B cell (primary cell): ENCODE data around the gene STK4. TPM values are rescaled to one million over a fixed set of nuclear protein-coding genes. Genes with fewer than 3 reads are reported as not detected.
A peak's percentile ranks its signal among the peaks of the same experiment; 100 is the strongest.

Source experiments
- ATAC-seq: fragments of 200-7000 bp; cut with Tn5 transposase; one replicate; pipeline ENCODE4 v1.10.0; 2021; ENCODE audit warnings: low read depth, mild to moderate bottlenecking, moderate number of reproducible peaks, moderate library complexity
- CTCF ChIA-PET: fragments of 350-600 bp; sonication (Branson Sonifier 250); formaldehyde crosslinking; loops from one replicate; lab custom pipeline; 2021; ENCODE audit warnings: antibody characterized with exemption, inconsistent platforms; lab: Charles Lee
- POLR2A ChIA-PET: fragments of 350-600 bp; sonication (Branson Sonifier 250); formaldehyde crosslinking; loops from one replicate; lab custom pipeline; 2021; ENCODE audit warnings: antibody characterized with exemption; lab: Charles Lee
- DNase-seq: peaks from one replicate; pipeline ENCODE4 v3.0.0; 2013
- H2AFZ ChIP-seq: 2 replicates; pipeline ENCODE4 v1.6.1; 2012; ENCODE audit warnings: mild to moderate bottlenecking, low read depth, low read length; ENCODE audit not compliant: insufficient read depth, poor library complexity, severe bottlenecking
- H3K27ac ChIP-seq, 2 donors: 1 replicate in 1 of 2; 2 replicates in 1 of 2; pipeline ENCODE4 v1.5.1; 2012 to 2013; ENCODE audit warnings: low read length in 2 of 2, mild to moderate bottlenecking in 2 of 2, moderate library complexity in 1 of 2
- H3K27me3 ChIP-seq, 4 experiments: fragments of 200-600 bp in 1 of 4; sonication (generic) in 1 of 4; replicated peaks in 1 of 4; 1 replicate in 2 of 4; 2 replicates in 2 of 4; pipeline versions ENCODE4 v1.6.1 to v1.7.0; 2013 to 2016; ENCODE audit warnings: low read length in 3 of 4, mild to moderate bottlenecking in 2 of 4, mixed read lengths in 1 of 4, moderate library complexity in 1 of 4; ENCODE audit not compliant: insufficient read depth in 4 of 4, control insufficient read depth in 3 of 4; ENCODE audit errors: control extremely low read depth in 1 of 4
- H3K36me3 ChIP-seq, 2 experiments: replicated peaks in 1 of 2; 1 replicate in 1 of 2; 2 replicates in 1 of 2; pipeline versions ENCODE4 v1.6.1 to v1.7.1; 2013; ENCODE audit warnings: low read length in 1 of 2; ENCODE audit not compliant: insufficient read depth in 2 of 2, control insufficient read depth in 1 of 2; ENCODE audit errors: control extremely low read depth in 1 of 2, extremely low read depth in 1 of 2
- H3K4me1 ChIP-seq, 2 donors: fragments of 200-600 bp in 1 of 2; sonication (generic) in 1 of 2; 1 replicate in 1 of 2; 2 replicates in 1 of 2; pipeline versions ENCODE4 v1.5.1 to v1.6.1; 2013 to 2017; ENCODE audit warnings: low read length in 2 of 2; ENCODE audit not compliant: control insufficient read depth in 2 of 2, insufficient read depth in 2 of 2
- H3K4me2 ChIP-seq: replicated peaks from 2 replicates; pipeline ENCODE3; 2012; ENCODE audit warnings: mild to moderate bottlenecking, low read depth, low read length; ENCODE audit not compliant: poor library complexity, severe bottlenecking
- H3K4me3 ChIP-seq, 5 experiments: fragments of 200-600 bp in 1 of 5; sonication (generic) in 1 of 5; 1 replicate in 3 of 5; 2 replicates in 2 of 5; pipeline versions ENCODE4 v1.5.1 to v1.7.0; 2011 to 2016; ENCODE audit warnings: low read length in 4 of 5, mild to moderate bottlenecking in 4 of 5, low read depth in 2 of 5, control low read depth in 1 of 5, moderate library complexity in 1 of 5; ENCODE audit not compliant: insufficient read depth in 1 of 5; ENCODE audit errors: control extremely low read depth in 1 of 5, extremely low read depth in 1 of 5
- H3K79me2 ChIP-seq: fragments of 200-600 bp; sonication (generic); one replicate; pipeline ENCODE4 v1.6.0; 2016; ENCODE audit warnings: low read length; ENCODE audit not compliant: control insufficient read depth, insufficient read depth
- H3K9ac ChIP-seq: fragments of 200-600 bp; sonication (generic); 2 replicates; pipeline ENCODE4 v1.6.1; 2017; ENCODE audit warnings: mild to moderate bottlenecking, low read length, moderate library complexity
- H3K9me3 ChIP-seq, 3 donors: one replicate each; pipeline versions ENCODE4 v1.6.1 to v1.7.1; 2013; ENCODE audit warnings: low read length in 2 of 3; ENCODE audit not compliant: control insufficient read depth in 2 of 3, insufficient read depth in 1 of 3; ENCODE audit errors: control extremely low read depth in 1 of 3
- H4K20me1 ChIP-seq: 2 replicates; pipeline ENCODE4 v1.6.0; 2012; ENCODE audit warnings: mild to moderate bottlenecking, low read length; ENCODE audit not compliant: insufficient read depth, control insufficient read depth, poor library complexity, severe bottlenecking
- H3K27ac Mint-ChIP-seq: one replicate; pipeline ENCODE4 v1.8.0; 2021; ENCODE audit warnings: mixed read lengths
- H3K27me3 Mint-ChIP-seq: one replicate; pipeline ENCODE4 v1.8.0; 2021; ENCODE audit warnings: mixed read lengths
- H3K4me1 Mint-ChIP-seq: one replicate; pipeline ENCODE4 v1.8.0; 2021; ENCODE audit warnings: mixed read lengths
- H3K4me3 Mint-ChIP-seq: one replicate; pipeline ENCODE4 v1.8.0; 2021; ENCODE audit warnings: mixed read lengths
- H3K9me3 Mint-ChIP-seq: one replicate; pipeline ENCODE4 v1.8.0; 2022; ENCODE audit warnings: mixed read lengths; ENCODE audit not compliant: insufficient read depth
- CTCF ChIP-seq: fragments of 200-600 bp; IDR thresholded peaks from one replicate; pipeline ENCODE4 v1.8.0; 2022; ENCODE audit warnings: antibody characterized with exemption, mild to moderate bottlenecking
- EZH2 ChIP-seq: IDR thresholded peaks from 2 replicates; pipeline ENCODE4 v1.6.1; 2012; ENCODE audit warnings: borderline replicate concordance, low read depth, mild to moderate bottlenecking, moderate library complexity, low read length; ENCODE audit not compliant: insufficient read depth, poor library complexity, severe bottlenecking
- intact Hi-C: fragments of 100-400 bp; cut with micrococcal nuclease; formaldehyde crosslinking; loops from one replicate; pipeline ENCODE4 v1.10.0; 2022
- polyA plus RNA-seq: library from polyadenylated mRNA; depleted of rRNA; stranded (reverse); fragments of >200 nt; gene quantifications from 2 replicates; pipeline ENCODE4 v1.2.3, GENCODE V29; 2012
- total RNA-seq, 2 donors: library from RNA; stranded (reverse); fragments of 120-200 nt in 1 of 2; gene quantifications; 1 replicate in 1 of 2; 2 replicates in 1 of 2; pipeline versions ENCODE4 v1.2.3 to v1.2.4, GENCODE V29; 2013 to 2022

STK4 gene
- total and polyA plus RNA-seq, 2 donors (not counting 1 experiment from before 2014, with no cell fraction given), result 38.9 to 324 TPM

GRCh38 chr20:45008521-45009049 is 42.3 kb downstream of the STK4 start:
- no peak overlapping the region for H3K4me3 ChIP-seq
- intact Hi-C loops, result no loop called here
- POLR2A ChIA-PET, result interaction anchor here (1.6 kb wide), 1 partner anchor 11 kb away, joined by 4 read pairs; no protein-coding TSS in a partner anchor
- H3K79me2 ChIP-seq, result peaks cover 96% of the 10 kb centered on the region
- CTCF ChIA-PET, result no interaction called here
- H3K4me3 Mint-ChIP-seq, result no peak overlapping the region
- H2AFZ ChIP-seq, result no peak overlapping the region
- no peak overlapping the region for H3K4me2 ChIP-seq
- DNase-seq (no peak), ATAC-seq (no peak)
- peaks cover 56% of the 10 kb centered on the region for H4K20me1 ChIP-seq
- TF ChIP-seq CTCF (no peak), EZH2 (no peak)
- peak overlapping the region in 1 of 2 donors; percentile 55 for H3K27ac ChIP-seq
- H3K9me3 ChIP-seq, result no peaks in the 10 kb centered on the region
- no peaks in the 10 kb centered on the region for H3K27me3 Mint-ChIP-seq
- H3K36me3 ChIP-seq, result peaks cover 11 to 76% of the 10 kb centered on the region in 2 experiments
- no peaks in the 10 kb centered on the region for H3K9me3 Mint-ChIP-seq
- no peaks in the 10 kb centered on the region for H3K4me1 ChIP-seq
- peak overlapping the region; percentile 46 for H3K27ac Mint-ChIP-seq
- peaks cover 28% of the 10 kb centered on the region for H3K4me1 Mint-ChIP-seq
- no peak overlapping the region for H3K9ac ChIP-seq
- no peaks in the 10 kb centered on the region for H3K27me3 ChIP-seq

GRCh38 chr20:45010399-45010828 is 44.1 kb downstream of the STK4 start:
- ATAC-seq (no peak), DNase-seq (no peak)
- ChIA-PET CTCF (interaction anchor here (0.7 to 4.7 kb wide), 21 partner anchors 7 to 283 kb away, joined by 3 to 57 read pairs (median 5); no protein-coding TSS in a partner anchor), POLR2A (interaction anchor here (0.6 kb wide), 1 partner anchor 101 kb away, joined by 4 read pairs; no protein-coding TSS in a partner anchor)
- TF ChIP-seq CTCF, result no peak
- no peak for TF ChIP-seq EZH2
- Histone ChIP-seq H3K9ac (no peak overlapping the region), H3K4me2 (no peak overlapping the region), H3K9me3 (no peaks in the 10 kb centered on the region), H3K79me2 (peaks cover 94% of the 10 kb centered on the region), H3K27ac (peak overlapping the region in 1 of 2 donors; percentile 59), H2AFZ (no peak overlapping the region), H3K36me3 (peaks cover 19 to 82% of the 10 kb centered on the region in 2 experiments), H4K20me1 (peaks cover 59% of the 10 kb centered on the region), H3K4me3 (no peak overlapping the region), H3K27me3 (no peaks in the 10 kb centered on the region), H3K4me1 (no peaks in the 10 kb centered on the region)
- intact Hi-C loops, result loop anchor here (5.0 kb wide), 1 partner anchor 38 kb away; no protein-coding TSS in a partner anchor
- no peaks in the 10 kb centered on the region for H3K27me3 Mint-ChIP-seq
- H3K27ac Mint-ChIP-seq, result no peak overlapping the region
- peaks cover 24% of the 10 kb centered on the region for H3K4me1 Mint-ChIP-seq
- no peak overlapping the region for H3K4me3 Mint-ChIP-seq
- H3K9me3 Mint-ChIP-seq, result no peaks in the 10 kb centered on the region
